AG08395 (cell line): ENCODE data around the gene SLC43A3.

Experiments
- DNase-seq: peaks from one replicate; pipeline ENCODE4 v3.0.0; 2012; ENCODE audit warnings: mixed read lengths, low spot score

Gene SLC43A3

DNA sequence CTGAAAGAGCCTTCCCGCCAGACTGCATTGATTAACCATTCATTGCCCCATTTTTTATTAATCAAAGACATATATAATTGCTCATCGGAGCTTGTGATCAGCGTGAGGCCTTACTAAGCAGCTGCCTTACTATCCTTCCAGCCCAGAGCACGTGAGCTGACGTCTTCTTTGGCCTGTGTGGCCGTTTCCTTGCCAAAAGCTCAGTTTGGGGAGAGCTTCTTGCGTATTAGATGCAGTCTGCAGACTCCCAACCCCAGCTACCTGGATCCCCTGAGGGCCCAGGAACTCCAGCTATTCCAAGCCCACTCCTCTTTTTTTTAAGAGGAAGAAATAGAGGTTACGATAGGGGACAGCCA lies 784 bp upstream of the SLC43A3 start:
- peak; percentile 62 for DNase-seq

DNA sequence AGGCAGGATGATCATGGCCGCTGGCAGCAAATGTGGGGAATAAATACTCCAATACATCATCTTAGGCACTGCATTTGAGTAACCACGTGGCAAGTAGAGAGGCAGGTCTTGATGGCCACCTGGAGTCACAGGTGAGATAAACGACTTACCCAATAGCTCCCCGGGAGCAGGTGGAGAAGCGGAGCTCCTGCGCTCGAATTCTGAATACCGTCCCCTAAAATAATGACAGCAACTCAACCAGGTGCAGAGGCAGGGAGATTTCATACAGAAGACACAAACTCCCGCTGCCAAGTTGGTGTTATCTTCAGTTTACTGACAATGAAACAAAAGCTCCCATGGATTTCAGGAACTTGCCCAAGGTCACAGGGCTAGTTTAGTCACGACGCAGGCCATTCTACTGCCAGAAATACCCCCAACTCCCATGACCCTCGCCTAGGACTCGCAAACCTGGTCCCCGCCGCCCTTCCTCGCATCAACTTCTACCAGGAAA lies 437 bp downstream of the SLC43A3 start:
- no peak for DNase-seq

DNA sequence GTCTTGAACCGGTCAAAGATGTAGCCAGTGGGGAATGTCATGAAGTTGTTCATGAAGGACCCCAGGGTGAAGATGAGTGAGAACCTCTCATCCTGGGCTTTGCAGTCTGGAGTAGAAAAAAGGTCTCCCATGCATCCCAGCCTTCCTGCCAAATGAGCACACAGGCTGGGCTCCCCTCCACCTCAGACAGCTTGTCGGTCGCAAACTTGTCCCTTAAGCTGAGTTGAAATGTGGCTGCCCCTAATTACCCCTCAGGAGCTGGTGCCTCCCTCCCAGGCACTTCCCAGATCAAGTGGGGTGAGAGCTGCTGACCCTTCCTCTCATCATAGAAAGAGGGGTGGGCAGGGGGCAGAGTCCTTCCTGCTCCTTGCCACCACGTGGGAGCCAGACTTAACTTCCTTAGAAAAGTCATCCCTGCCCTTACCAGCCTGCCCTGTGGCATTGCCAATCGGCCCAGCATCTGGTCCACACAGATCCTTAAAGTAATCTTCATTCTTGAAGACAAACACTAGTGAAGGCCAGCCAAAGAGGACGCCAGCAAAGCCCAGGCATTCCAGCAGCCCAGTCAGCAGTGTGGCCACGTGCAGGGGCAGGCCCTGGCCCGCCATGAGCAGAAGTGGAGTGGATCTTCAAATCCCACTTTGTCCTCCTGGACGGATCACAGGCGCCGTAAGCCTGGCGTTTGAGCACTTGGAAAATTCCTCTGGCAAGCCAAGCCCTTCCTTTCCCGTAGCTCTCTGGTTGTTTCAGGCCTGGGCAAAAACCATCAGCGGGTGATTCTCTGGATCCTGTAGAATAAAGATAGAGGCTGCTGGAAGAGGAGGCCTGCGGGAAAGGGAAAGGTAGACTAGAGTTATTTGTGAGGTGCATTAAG lies 1.1 kb downstream of the SLC43A3 start:
- peak; percentile 55 for DNase-seq

DNA sequence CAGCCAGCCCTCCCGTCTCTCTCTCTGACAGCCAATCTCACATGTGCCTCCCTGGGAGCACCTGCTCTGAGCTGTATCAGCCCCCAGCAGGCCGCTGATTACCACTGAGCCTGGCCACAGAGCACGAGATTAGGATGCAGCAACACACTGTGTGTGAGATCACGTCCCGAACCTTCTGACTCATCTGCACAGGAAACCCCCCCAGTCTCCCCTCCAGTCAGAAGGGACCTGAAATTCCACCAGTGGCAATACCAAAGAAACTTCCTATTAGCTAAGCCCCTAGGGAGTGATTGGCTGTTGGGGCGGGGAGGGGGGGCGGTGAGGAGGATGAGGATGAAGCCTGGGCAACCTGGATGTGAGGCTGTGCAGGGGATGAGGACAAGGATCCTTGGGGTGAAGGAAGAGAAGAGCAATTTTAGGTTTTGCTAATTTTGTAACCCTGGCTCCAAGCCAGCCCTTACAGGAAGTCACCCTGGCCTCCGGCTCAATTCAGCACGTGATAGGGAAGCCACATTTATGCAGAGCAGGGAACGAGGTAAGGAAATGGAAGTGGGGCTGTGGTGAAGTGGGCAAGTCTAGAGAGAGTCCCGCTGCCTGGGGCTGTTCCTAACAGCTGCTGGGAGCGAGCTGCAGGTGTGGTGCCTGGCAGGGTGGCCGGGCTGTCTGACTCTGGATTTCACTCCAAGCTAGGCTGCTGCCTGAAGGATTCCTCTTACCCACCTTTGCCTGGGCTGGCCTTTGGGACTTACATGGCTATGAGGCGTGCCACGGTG lies 1.9 kb downstream of the SLC43A3 start:
- DNase-seq: peak; percentile 63

- no peak for DNase-seq
Observed at GRCh38 chr11:57424137-57424791, 2.7 kb downstream of the SLC43A3 start.

- no peak for DNase-seq
Observed at GRCh38 chr11:57422669-57423068, 4.3 kb downstream of the SLC43A3 start.

- no peak for DNase-seq
Observed at GRCh38 chr11:57421805-57422204, 5.1 kb downstream of the SLC43A3 start.

DNA sequence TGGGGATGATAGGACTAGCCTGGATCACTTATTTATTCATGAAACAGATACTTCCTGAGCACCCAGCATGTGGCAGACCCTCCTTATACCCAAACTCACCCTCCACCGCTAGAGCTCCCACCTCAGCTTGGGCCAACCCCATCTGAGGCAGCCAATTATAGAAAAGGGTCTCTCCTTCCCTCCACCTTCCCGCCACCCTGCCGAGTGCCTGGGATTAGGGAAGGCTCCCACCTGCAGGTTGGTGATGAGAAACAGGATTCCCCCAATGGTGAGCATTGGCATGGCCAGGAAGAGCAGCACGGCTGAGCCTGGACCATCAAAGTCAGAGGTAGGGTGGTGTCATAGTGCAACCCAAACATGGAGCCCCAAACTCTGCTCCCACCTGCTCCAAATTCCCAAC lies 5.9 kb downstream of the SLC43A3 start:
- no peak for DNase-seq

GRCh38 chr11:57419146-57419545 lies 7.8 kb downstream of the SLC43A3 start:
- no peak for DNase-seq

DNA sequence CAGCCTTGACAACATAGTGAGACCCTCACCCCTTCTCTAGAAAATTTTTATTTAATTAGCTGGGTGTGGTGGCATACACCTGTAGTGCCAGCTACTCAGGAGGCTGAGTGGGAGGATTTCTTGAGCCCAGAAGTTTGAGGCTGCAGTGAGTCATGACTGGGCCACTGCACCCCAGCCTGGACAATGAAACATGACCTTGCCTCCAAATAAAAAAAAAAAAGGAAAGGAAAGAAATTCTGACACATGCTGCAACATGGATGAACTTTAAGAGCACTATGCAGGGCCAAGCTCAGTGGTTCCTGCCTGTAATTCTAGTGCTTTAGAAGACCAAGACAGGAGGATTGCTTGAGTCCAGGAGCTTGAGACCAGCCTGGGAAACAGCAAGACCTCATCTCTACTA lies 8.8 kb downstream of the SLC43A3 start:
- DNase-seq: no peak

- peak; percentile 54 for DNase-seq
Observed at GRCh38 chr11:57417056-57417455, 9.9 kb downstream of the SLC43A3 start.

GRCh38 chr11:57416436-57416835 lies 10.5 kb downstream of the SLC43A3 start:
- DNase-seq: no peak

- no peak for DNase-seq
Observed at GRCh38 chr11:57414612-57415212, 12.2 kb downstream of the SLC43A3 start.

- DNase-seq: no peak
Observed at GRCh38 chr11:57413681-57414080, 13.2 kb downstream of the SLC43A3 start.

GRCh38 chr11:57410287-57410686 lies 16.6 kb downstream of the SLC43A3 start:
- peak; percentile 21 for DNase-seq

DNA sequence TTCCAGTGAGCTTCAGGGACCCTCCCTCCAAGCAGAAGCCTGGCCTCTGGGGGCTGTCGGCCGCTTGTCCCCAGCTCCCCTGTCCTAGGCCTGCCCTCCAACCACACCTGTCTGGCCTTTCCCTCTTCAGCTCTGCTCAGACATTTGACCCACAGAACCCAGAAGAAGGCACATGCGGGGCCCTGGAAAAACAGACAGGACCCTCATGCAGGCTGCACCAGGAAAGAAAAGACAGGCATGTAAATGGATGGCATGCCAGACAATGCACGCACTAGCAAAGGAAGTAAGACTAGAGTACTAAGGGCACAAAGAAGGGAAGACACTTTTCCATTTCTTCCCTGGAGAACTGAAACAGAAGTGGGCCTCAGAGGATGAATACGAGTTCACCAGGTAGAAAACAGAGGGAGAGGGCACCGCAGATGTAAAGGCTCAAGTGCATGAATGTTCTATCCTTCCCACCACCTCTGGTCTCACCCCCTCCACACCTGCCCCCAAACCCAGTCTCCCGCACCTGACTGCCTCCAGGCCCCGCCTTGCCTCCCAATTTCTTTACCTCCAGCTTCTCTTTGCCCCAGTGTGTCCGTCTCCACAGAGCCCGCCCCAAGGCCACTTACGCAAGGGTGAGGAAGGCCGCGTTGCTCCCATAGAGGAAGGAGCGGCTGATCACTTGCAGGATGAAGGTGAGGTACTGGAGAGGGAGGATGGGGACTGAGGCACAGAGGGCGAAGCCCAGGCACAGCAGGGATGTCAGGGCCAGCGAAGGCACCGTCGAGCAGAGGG lies 17.4 kb downstream of the SLC43A3 start:
- DNase-seq: no peak

DNA sequence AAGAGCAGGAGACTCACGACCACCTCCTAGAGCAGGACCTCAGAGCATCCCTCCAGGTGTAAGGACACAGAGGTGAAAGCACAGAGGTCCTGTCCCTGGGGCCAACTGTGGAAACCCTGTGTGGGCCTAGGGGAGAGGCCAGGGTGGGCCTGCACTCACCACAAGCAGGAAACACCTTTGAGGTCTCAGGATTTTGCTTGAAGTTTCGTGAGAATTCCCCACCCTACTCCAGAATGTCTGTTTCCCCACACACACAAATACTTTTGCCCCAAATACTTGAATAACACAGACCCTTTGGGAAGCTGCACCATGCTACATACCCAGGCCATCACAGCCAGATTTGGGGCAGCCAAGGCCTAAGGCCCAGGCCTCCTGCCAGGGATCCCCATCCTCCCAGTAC lies 18.1 kb downstream of the SLC43A3 start:
- DNase-seq: no peak

GRCh38 chr11:57407941-57408475 lies 18.9 kb downstream of the SLC43A3 start:
- DNase-seq: no peak

DNA sequence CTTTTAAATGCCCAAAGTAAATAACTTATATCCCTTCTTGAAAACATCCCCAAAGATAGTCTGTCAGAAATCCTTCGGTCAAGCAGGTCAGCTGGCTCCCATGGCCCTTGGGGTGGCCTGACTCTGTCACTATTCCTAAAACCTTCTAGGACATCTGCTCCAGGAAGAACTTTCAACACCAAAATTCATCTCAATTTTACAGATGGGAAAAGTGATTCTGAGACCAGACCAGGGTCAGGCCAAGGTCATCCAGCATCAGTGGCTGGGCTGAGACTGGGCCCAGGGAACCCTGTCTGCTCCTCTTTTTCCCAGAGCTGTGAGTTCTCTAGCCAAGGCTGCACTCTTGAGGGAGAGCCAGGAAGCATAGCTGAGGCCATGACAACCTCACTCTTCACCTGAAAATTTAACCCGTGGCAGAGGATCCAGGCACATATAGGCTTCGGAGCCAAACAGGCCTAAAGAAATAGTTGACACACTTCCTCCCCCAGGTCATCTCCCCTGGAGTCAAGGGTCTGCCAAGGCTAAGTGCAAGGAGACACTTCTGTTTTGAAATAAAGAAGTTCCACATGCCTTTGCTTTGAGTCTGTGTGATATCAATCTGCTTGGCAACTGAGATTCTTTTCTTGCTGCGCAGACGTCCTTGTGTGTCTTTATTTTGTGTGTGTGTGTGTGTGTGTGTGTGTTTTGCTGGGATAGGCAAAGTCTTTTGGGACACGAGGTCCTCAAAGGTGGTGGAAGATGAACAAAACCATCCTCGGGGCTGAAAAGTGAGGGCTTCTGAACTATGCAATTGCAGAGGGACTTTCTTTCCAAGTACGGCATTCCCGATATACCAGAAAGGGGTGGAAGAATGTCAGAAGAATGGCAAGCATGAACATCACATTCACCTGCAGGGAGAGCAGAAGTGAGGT lies 19.7 kb downstream of the SLC43A3 start:
- no peak for DNase-seq

DNA sequence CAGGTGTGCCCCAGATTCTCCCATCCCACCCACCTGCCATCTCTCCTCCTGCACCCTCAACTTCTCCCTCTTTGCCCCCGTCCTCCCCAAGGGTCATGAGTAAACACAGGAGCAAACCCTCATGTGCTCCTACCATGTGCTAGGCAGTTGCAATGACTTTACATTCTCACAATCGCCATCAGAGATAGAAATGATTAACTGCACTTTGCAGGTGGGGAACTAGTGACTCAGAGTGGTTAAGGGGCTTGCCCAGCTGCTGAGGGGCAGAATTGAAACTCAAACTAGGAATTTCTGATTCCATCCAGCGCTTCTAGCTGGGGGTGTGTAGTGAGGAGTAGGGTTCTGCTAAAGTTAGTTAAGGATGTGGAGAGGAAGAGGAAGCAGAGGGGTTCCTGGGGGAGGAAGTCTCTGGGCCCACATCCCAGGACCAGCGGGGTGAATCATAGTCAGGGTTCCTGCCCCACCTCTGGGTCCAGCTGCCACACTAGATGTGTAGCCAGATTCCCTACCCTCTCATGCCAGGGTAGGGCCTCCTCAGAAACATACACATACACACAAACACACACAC lies 20.5 kb downstream of the SLC43A3 start:
- no peak for DNase-seq
